Stomach (tissue), 4 donors: ENCODE results near the gene SAA1.

Source experiments
- CTCF ChIP-seq, 7 experiments: fragments of 450-650 bp in 4 of 7; fragments of 200-600 bp in 3 of 7; sonication (generic) in 3 of 7; IDR thresholded peaks; one replicate each; pipeline ENCODE4 v1.5.1; 2016 to 2019; ENCODE audit warnings: antibody characterized with exemption in 7 of 7, control low read depth in 2 of 7, mild to moderate bottlenecking in 1 of 7
- EP300 ChIP-seq: sonication (generic); formaldehyde crosslinking; IDR thresholded peaks from one replicate; pipeline ENCODE4 v1.6.1; 2017; ENCODE audit warnings: antibody characterized with exemption
- POLR2A ChIP-seq, 4 donors: fragments of 450-650 bp; IDR thresholded peaks; one replicate each; pipeline ENCODE4 v1.6.1; 2016; ENCODE audit warnings: antibody characterized with exemption in 4 of 4, control low read depth in 2 of 4, mild to moderate bottlenecking in 1 of 4, moderate library complexity in 1 of 4
- POLR2AphosphoS5 ChIP-seq, 3 donors: sonication (generic); formaldehyde crosslinking; IDR thresholded peaks; one replicate each; pipeline ENCODE4 v1.6.1; 2016; ENCODE audit warnings: antibody characterized with exemption in 3 of 3

GRCh38 chr11:18265949-18266348 is at the start of gene SAA1:
- TF ChIP-seq EP300 (no peak), CTCF (IDR thresholded peaks at IDR 0.05) (no peak), POLR2A (IDR thresholded peaks at IDR 0.05) (no peak), POLR2AphosphoS5 (IDR thresholded peaks at IDR 0.05) (peak in 1 of 3 donors; percentile 13)
